HG03103 (cell line): Measurements from ENCODE around the gene TALDO1.
A peak's percentile ranks its signal among the peaks of the same experiment; 100 is the strongest.
"Not testable (repeated sequence)": the region's sequence is repeated elsewhere in the genome, so short reads cannot be mapped to it uniquely, and the experiment has no call there.

Experiments used
- ATAC-seq: cut with Tn5 transposase; IDR thresholded peaks from one replicate; pipeline ENCODE4 v1.9.1; 2021; ENCODE audit warnings: low read depth; ENCODE audit not compliant: unreplicated experiment

TALDO1 gene

GRCh38 chr11:728901-729491 lies 18.3 kb upstream of the TALDO1 start:
- no peak for ATAC-seq

GRCh38 chr11:729492-730074 lies 17.7 kb upstream of the TALDO1 start:
- no peak for ATAC-seq

DNA sequence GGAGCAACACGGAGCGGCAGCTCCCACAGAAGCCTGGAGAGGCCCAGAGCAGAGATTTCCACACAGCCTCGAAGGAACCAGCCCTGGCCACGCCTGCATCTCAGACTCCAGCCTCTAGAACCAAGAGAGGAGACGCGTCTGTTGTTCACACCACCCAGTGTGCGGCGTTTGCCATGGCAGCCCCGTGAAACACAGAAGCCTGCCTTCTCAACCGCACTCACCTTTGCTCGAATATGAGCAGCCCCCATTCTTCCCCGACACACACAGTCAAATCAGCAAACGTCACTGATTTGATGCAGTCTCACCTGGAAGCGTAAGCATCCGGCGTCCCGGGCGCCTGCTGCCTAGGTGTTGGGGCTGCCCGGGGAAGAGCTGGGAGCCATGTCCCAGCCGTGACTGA lies 14.2 kb upstream of the TALDO1 start:
- no peak for ATAC-seq

- ATAC-seq: not testable (repeated sequence)
Observed at GRCh38 chr11:734541-734940, 12.7 kb upstream of the TALDO1 start.

GRCh38 chr11:737366-737765 lies 9.9 kb upstream of the TALDO1 start:
- no peak for ATAC-seq

GRCh38 chr11:737899-738298 lies 9.4 kb upstream of the TALDO1 start:
- not testable (repeated sequence) for ATAC-seq

DNA sequence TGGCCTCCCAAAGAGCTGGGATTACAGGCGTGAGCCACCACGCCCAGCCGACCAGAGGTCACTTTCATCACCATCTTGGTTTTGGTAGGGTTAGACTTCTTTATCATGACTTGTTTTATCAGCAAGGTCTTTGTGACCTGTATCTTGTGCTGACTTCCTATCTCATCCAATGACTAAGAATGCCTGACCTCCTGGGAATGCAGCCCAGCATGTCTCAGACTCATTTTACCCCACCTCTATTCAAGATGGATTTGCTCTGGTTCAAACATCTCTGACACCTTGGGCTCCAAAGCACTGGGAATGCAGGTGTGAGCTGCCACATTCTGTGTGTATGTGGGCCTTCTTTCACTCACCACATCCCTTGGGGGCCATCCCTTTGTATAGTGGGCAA lies 5.1 kb upstream of the TALDO1 start:
- no peak for ATAC-seq

- ATAC-seq: no peak
Observed at GRCh38 chr11:742571-743201, 4.6 kb upstream of the TALDO1 start.

- ATAC-seq: no peak
Observed at GRCh38 chr11:745428-745827, 1.8 kb upstream of the TALDO1 start.

GRCh38 chr11:746289-747157 lies 741 bp upstream of the TALDO1 start:
- peak; percentile 25 for ATAC-seq

DNA sequence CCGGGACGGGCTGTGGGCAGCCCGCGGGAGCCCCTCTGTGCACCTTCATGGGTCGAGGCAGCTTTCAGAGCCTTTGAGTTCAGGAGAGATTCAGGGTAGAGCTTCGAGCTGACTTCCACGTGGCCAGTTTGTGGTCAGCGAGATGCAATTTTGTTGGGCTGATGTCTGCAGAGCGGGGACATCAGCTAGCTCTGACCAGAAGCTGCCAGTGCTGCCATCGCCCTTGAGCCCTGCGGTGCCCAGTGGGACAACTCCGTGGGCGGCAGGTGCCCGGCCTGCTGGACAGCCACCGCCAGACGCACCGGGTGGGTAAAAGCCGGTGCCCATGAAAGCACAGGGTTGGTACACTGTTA lies 719 bp downstream of the TALDO1 start:
- ATAC-seq: no peak

DNA sequence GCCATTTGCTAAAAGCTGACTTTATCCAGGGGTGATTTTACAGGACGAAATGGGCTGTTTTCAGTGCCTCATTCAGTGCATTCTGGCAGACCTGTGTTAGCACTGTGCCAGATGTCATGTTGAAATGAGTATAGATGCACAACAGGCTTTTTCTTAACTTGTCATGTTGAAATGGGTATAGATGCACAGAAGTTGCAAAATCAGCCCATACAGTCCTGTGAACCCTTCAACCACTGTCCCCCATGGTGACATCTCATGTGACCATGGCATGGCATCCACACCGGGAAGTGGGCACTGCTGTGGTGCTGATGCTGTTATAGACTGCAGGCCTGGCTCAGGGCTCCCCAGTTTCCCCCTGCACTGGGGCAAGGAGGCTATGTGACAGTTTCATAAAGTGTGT lies 2.5 kb downstream of the TALDO1 start:
- no peak for ATAC-seq

- no peak for ATAC-seq
Observed at GRCh38 chr11:760236-760635, 13.0 kb downstream of the TALDO1 start.

GRCh38 chr11:761526-762108 lies 14.4 kb downstream of the TALDO1 start:
- no peak for ATAC-seq

GRCh38 chr11:762421-763072 lies 15.3 kb downstream of the TALDO1 start:
- ATAC-seq: no peak

- no peak for ATAC-seq
Observed at GRCh38 chr11:763073-763463, 15.8 kb downstream of the TALDO1 start.

- ATAC-seq: no peak
Observed at GRCh38 chr11:763549-764321, 16.5 kb downstream of the TALDO1 start.

DNA sequence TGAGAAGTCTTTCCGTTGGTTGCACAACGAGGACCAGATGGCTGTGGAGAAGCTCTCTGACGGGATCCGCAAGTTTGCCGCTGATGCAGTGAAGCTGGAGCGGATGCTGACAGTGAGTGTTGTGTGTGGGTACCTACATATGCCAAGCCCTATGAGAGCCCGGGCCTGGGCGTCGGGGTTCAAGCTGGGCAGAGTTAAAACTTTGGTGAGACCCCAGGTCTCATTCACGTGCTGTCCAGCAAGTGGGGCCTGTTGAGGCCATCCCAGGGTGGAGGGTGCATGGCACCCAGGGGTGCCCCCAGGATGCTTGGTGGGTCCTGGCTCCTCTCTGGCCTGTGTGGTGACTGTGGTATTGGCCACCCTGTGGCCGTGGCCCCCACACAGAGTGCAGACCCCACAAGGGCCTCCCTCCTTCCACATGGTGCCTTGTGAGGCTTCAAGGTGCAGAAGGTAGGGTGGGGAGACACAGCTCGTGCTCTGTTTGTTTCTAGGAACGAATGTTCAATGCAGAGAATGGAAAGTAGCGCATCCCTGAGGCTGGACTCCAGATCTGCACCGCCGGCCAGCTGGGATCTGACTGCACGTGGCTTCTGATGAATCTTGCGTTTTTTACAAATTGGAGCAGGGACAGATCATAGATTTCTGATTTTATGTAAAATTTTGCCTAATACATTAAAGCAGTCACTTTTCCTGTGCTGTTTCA lies 17.2 kb downstream of the TALDO1 start:
- ATAC-seq: no peak
